ENCODE measurements around the gene MIGA2. TPM values are rescaled to one million over a fixed set of nuclear protein-coding genes. Genes with fewer than 3 reads are reported as not detected.

MIGA2 gene
- total RNA-seq, 1 donor from 2014 or later, result 50.2 TPM

- intact Hi-C loops (cut with micrococcal nuclease), result no loop called here
Observed at GRCh38 chr9:129033216-129033615, 3.2 kb upstream of the MIGA2 start.

- intact Hi-C loops (cut with micrococcal nuclease), result loop anchor here (1.0 to 5.0 kb wide), 18 partner anchors 8 to 1249 kb away; partner anchors contain the start of genes CDK9, DOLK, DOLPP1 and ENDOG
Observed at GRCh38 chr9:129035838-129036237, 588 bp upstream of the MIGA2 start.

GRCh38 chr9:129036923-129037766 is 719 bp downstream of the MIGA2 start:
- intact Hi-C loops (cut with micrococcal nuclease), result loop anchor here (1.0 to 5.0 kb wide), 18 partner anchors 9 to 1250 kb away; partner anchors contain the start of genes CDK9, DOLK, DOLPP1 and ENDOG

- intact Hi-C loops (cut with micrococcal nuclease), result loop anchor here (2.0 to 5.0 kb wide), 6 partner anchors 35 to 1250 kb away; partner anchors contain the start of genes CDK9, NAIF1, NTMT1 and SET
Observed at GRCh38 chr9:129037767-129038098, 1.3 kb downstream of the MIGA2 start.

GRCh38 chr9:129038109-129038852 is 1.9 kb downstream of the MIGA2 start:
- intact Hi-C loops (cut with micrococcal nuclease), result loop anchor here (5.0 kb wide), 2 partner anchors 971 to 1251 kb away; partner anchors contain the start of genes CDK9, NAIF1 and SLC25A25

GRCh38 chr9:129040113-129040643 is 3.8 kb downstream of the MIGA2 start:
- intact Hi-C loops (cut with micrococcal nuclease), result no loop called here

GRCh38 chr9:129042016-129042415 is 5.6 kb downstream of the MIGA2 start:
- intact Hi-C loops (cut with micrococcal nuclease), result no loop called here

- intact Hi-C loops (cut with micrococcal nuclease), result no loop called here
Observed at GRCh38 chr9:129052592-129052991, 16.2 kb downstream of the MIGA2 start.

GRCh38 chr9:129053020-129053419 is 16.6 kb downstream of the MIGA2 start:
- intact Hi-C loops (cut with micrococcal nuclease), result no loop called here

GRCh38 chr9:129054163-129054851 is 17.9 kb downstream of the MIGA2 start:
- intact Hi-C loops (cut with micrococcal nuclease), result no loop called here

GRCh38 chr9:129058965-129059795 is 22.8 kb downstream of the MIGA2 start:
- intact Hi-C loops (cut with micrococcal nuclease), result no loop called here

GRCh38 chr9:129059796-129060785 is 23.7 kb downstream of the MIGA2 start:
- intact Hi-C loops (cut with micrococcal nuclease), result no loop called here

- intact Hi-C loops (cut with micrococcal nuclease), result no loop called here
Observed at GRCh38 chr9:129060991-129061390, 24.6 kb downstream of the MIGA2 start.

- intact Hi-C loops (cut with micrococcal nuclease), result no loop called here
Observed at GRCh38 chr9:129063061-129063460, 26.6 kb downstream of the MIGA2 start.

- intact Hi-C loops (cut with micrococcal nuclease), result no loop called here
Observed at GRCh38 chr9:129064499-129064908, 28.1 kb downstream of the MIGA2 start.

GRCh38 chr9:129068110-129068509 is 31.7 kb downstream of the MIGA2 start:
- intact Hi-C loops (cut with micrococcal nuclease), result no loop called here

GRCh38 chr9:129068990-129069861 is 32.8 kb downstream of the MIGA2 start:
- intact Hi-C loops (cut with micrococcal nuclease), result loop anchor here (1.0 kb wide), 1 partner anchor 721 kb away; no protein-coding TSS in a partner anchor
